ENCODE data around the gene FRMD4B.
A peak's percentile ranks its signal among the peaks of the same experiment; 100 is the strongest.

Gene FRMD4B

DNA sequence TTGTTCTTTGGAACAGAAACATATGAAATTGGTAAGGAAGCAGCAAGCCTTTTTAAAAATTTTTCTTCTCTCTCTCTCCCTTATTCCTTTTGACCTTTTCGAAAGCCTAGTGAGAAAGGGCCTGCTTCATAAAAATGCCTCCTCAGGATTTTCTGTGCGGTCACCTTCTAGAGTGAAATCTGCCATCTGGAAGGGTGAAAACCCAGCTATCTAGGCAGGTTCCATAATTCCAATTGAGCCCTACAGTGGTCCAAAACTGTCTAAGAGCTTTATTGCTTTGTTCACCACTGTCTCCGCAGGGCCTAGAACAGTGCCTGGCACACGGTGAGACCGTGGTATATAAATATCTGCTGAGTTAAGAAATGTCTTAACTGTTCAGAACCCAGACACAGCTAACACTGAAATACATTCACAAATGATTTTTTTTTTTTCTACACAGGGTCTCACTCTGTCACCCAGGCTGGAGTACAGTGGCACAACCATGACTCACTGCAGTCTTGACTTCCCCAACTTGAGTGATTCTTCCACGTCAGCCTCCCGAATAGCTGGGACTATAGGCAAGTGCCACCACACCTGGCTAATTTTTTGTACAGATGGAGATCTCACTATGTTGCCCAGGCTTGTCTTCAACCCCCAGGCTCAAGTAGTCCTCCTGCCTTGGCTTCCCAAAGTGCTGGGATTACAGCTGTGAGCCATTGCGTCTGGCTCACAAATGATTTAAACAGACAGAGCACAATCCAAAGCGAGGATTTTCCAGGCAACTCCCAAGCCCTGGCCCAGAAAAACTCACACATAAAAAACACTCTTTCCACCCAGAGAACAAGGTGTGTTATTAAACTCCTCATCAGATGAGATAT is 64.4 kb downstream of the FRMD4B start:
- DNase-seq, result no peak

DNA sequence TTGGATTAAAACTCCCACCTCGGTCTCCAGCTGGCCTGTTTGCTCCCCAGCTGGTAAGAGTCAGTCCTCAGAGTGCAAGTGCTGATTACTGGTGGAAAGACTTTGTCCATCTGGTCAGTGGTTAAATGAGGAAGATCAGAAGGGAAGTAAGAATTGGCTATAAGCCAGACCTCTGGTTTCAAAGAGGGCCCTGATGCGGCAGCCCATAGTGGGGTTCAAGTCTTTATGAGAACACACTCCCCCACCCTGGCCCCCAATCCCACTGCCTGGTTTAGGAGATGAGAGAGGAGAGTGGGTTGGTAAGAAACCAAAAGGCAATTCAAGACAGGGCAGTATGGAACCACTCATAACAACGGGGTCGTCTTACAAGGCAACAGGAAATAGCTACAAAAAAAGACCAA is 65.0 kb downstream of the FRMD4B start:
- DNase-seq, result no peak

DNA sequence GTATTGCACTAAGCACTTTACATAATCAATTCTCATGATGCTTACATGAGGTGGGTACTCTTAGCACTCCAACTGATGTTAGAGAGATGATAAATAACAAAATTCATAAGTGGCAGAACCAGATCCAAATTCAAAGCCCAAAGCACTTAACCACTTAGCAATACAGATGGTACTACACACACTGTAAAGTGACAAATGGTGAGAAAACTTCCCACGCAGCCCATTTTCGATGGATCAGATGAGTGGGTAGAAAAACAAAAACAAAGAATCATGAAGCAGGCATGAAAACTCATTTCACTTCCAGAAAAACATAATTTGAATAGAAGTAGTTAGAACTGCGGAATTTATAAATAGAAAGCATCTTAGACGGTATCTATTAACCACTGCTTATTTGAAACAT is 66.2 kb downstream of the FRMD4B start:
- no peak for DNase-seq

DNA sequence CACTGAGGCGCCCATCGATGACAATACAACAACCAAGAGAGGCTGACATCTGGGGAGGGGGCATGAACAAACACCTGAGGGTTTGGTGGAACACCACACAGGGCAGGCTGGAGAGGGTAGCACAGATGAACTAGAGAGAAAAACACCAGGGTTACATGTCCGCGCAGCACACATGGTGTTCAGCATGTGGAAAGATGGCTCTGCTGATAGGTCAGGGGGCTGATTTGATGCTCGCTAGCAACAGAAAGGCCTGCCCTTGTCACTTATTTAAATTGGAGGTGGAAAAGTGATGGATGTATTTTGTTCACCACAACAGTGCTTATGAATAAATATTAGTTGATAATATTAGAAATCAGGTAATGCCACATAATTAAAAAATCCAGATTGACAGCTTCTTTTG is 67.5 kb downstream of the FRMD4B start:
- no peak for DNase-seq

DNA sequence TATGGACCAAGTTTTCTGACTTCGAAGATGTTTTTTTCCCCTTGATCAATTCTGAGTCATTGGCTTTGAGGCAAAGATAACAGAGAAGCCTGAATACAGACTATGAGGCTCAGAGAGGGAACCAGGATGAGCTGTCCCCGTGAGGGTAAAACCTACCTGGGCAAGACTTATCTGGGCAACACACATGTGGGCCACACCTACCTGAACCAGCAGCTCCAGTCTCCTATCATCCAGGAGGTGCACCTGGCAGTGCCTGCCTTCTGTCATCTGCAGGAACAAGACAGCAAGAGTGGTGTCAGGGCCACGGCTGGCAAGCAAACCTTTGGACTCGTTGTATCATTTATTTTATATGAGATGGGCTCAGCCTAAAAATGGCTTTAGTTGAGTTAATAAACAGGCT is 72.6 kb downstream of the FRMD4B start:
- DNase-seq, result no peak

DNA sequence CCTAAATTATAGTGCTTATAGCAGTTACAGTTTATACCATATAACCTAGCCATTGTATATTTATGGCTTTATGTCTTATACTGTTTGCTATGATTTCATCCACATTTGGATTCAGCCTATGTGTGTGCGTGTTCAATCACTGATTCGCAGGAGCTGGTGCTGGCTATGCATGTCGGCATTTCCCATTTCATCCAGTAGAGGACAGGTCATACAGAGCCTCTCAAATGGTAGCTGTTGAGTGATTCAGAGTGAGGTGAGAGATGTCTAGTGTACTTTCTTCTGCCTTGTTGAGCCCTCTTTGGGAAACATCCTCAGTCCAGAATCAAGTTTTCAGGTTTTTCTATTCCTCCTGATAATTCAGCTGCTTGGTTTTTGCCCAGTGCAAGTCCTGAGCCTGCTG is 76.1 kb downstream of the FRMD4B start:
- peak; percentile 4 for DNase-seq

DNA sequence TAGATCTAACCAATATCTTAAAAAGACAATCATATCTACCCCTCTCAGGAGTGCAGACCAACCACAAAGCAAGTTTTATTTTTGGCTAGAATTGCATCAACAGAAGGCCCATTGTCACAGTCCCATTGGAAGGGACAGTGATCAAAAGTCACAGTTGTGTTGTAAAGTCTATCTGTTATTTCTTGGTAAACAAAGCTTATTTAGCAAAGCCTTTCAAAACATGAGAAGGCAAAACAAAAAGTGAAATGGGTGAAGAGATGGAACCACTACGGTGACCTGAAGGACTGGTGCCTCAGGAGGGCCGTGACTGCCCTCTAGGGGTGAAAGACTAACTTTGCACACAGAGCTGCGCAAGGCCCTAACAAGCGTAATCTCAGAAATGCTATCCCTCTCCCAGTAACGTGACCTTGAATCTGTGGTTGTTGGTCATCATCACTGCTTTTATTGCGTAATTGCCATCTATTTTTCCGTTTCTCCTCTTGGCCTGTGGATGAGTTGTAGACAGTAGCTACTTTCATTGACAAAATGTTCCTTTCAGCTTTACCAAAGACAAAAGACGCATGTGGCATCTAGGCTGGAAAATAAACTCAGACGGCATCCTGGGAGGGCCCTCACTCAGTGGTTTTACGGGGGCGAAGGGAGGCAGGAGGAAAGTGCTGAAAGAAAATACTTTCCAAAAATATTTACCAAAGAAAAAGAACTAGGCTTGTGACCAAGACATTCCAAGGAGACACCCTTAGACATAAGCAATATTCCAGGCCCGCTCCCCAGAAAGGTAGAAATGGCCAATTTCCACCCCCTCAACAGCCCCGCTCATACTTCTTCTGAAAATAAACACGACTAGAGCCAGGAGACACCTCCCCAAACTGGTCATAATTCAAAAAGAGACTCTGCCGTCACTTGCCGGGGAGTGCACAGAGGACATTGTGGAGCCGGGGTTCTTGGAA is 79.4 kb downstream of the FRMD4B start:
- peak; percentile 43 for DNase-seq

DNA sequence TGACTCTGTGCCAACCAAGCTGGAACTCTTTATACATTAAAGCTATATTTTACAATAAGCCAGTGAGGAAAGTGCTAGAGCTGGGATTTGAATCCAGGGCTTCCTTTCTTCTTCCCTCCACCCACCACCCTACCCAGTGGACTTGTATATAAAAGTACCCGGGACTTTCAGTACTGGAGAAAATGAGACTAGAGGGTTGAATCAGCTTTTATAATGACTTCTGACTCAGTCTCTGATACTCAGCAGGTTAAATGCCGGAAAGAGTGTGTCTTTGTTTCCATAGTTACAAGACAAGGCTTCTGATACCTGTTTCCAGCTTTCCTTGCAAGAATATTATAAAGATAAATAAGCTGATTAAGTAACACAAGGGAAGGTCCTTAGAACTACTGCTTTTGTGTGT is 80.9 kb downstream of the FRMD4B start:
- no peak for DNase-seq

DNA sequence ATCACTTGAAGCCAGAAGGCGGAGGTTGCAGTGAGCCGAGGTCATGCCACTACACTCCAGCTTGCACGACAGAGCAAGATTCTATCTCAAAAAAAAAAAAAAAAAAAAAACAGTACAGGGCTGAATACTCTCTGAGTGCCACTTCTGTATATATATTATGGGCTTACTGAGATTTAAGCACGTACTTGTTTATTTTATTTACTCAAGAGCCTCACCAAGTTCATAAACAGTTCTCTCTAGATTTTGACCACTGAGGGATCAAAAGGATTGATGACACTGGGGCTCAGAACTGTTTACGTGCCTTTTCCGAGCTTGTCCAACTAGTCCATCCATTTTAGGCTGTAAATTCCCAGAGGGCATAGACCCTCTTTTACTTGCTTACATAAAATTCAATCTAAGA is 81.5 kb downstream of the FRMD4B start:
- no peak for DNase-seq

DNA sequence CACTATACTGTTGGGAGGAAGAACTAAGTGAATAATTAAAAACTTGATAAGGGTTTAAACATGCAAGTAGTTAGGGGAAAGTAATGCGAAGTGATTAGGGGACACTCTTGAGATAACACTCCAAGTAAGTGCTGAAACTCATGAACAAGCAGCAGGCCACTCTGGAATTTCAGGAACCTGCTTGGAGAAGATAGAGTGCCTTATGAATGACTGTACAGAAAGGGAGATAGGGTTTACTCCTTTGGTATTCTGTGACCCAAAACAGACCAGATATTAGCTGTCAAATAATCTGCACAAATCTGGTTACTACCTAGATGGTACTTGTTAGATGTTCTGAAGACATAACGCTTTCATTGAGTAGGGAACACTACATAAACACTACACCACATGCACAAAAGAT is 85.6 kb downstream of the FRMD4B start:
- no peak for DNase-seq

DNA sequence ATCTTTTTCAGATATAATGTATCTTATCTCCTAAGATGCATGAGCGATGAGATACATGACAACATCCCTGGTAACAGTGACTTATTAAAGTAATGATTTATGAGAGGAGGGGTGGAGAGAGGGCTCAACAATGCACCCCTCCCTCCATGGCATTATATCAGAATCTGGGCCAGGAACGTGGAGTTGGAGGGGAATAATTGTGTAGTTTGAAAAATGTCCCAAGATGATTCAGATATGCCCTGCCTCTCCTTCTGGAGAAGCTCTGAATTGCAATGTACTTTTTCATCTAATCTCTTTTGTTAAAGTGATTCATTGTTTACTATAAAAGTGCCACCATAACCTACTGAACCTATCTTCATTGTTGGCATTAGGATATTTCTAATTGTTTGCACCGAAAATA is 86.5 kb downstream of the FRMD4B start:
- DNase-seq, result no peak

DNA sequence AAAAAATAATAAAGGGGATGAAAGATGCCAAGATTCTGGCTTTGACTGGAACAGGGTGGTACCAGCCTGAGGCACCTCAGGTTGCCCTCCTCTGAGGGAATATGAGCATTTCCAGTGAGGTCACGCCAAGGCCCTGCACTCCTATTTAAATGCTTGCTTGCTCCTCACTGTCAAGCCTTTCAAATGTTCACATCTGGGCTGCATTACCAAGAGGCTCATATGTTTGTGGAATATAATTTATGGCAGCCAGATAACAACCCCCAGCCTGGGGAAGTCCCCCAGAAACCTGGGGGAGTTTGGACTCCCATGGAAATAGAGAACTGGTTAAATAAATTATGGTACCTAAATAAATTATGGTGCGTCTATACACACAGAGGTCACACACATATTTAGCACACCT is 88.4 kb downstream of the FRMD4B start:
- DNase-seq, result no peak

DNA sequence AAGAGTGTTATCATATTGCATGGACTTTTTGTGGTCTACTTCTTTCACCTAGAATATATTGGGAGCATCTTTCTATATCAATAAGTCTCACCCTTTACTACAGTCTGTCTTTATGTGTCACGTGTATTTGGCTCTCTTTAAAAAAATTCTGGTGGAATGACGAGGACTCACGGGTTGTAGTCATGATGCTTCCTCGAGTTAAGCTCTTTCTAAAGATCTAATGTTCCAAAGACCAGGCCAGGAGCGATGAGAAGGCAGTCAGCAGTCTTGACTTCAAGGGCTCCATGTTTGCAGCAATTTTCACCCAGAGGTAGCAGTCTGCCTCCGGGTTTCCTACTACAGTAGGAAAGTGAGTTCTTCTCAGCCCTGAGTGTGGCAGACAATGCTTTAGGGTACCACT is 88.9 kb downstream of the FRMD4B start:
- no peak for DNase-seq

DNA sequence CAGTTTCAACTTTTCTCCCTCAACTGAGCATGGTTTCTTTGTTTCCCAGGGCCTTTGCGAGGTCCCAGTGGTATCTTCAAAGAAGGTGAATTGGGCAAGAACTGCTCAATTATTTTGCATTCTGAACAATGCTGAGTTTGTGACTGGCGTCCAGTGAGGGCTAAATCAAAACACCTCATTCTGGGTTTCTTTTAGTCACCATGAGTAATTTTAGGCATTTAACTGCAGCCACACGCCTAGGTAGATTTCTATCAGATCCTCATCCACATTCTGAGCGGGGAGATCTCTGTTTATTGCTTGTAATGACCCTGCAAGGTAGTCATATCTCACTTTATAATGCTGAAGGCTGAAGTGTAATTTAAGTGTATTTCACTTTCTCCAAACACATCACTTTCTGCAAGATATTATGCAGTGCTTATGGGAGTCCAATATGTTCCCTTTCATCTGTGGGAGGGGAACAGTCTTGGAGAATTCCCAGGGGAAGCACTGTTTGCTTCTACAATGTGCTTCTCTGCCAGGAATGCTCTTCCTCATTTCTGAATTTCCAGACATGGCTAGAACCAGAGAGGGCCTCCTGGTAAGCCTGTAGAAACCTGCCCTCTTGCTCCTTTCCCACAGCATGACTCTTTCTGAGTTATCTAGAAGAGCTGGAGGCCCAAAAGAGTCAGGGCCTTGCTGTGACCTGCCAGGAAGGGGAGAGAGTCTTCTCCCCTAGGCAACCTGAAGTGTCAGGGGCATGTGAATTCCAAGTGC is 91.7 kb downstream of the FRMD4B start:
- DNase-seq, result no peak

DNA sequence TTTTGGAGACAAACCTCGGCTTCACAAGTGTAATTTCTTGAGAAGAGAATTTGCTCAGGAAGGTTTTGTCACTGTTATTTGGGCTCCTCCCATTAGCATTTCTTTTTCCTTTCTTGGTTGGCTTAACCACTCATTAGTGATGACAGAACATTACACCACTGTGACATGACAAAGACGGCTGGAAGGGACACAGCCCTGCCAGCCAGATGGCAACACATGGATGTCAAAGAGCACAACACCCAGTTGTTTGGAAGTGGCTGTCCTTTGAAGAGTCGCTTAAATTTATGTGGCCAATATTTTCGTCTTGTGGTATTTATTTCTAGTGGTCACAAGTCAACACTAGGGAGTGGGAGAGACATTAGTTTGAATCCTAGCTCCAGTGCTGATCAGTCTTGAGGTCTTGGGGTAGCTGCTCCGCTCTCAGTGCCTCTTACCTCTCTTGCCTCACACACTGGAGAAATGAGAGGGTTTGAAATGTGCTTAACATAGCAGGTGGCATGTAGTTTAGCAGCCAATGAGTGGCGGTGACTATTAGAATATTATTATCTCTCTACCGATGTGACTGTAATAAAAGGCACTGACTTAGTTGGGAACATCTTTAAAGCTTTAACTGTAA is 92.8 kb downstream of the FRMD4B start:
- no peak for DNase-seq

DNA sequence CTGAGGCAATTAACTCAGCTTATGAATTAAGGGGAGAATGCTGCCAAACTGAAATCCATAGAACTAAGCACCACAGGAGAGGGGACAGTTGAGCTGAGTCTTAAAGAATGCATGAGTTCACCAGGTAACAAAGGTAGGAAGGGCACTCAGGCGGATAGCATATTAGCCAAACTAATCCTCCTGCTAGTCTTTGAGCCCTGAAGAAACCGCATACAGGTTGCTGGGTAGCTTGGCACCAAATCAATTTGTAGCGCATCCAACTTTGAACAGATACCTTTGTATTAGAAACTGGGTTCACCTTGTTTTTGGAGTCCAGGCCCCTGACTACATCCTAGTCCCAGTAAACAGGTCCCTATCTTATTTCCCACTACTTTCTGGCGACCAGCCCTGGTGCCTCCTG is 93.7 kb downstream of the FRMD4B start:
- no peak for DNase-seq

DNA sequence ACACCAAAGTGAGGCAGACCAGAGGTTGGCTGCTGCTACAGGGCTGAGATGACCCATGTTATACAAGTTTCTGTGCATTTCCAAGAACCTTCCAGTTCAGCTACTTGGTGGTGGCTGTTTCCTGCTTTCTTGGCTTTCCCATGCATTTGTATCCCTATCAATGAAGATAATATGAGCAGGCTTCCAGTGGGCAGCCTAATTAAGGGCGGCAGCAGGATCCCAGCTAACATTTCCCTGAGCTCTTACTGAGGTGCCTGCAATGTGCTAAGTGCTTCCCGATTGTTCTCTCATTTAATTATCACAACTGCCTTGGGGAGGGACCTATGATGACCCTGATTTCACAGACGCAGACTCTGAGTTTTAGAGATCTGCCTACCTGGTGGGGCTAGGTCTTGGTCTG is 95.5 kb downstream of the FRMD4B start:
- no peak for DNase-seq

DNA sequence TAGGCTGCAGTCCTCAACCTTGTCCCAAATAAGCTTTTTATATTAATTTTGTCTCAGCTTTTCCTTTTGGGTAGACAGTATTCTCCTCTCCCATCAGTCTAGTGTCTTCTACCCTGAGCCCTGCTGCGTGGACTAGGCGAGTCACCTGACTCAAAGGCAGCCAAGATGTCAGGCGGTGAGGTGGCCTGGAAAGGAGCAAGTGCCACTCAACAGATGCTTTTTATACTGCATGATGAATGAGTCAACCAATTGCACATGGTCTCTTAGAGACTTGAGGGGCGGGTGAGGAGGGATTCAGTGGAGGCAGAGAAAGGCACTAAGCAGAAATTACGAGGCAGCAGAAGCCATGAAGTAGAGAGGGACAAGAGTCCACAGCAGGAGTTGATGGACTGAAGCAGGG is 95.9 kb downstream of the FRMD4B start:
- no peak for DNase-seq

DNA sequence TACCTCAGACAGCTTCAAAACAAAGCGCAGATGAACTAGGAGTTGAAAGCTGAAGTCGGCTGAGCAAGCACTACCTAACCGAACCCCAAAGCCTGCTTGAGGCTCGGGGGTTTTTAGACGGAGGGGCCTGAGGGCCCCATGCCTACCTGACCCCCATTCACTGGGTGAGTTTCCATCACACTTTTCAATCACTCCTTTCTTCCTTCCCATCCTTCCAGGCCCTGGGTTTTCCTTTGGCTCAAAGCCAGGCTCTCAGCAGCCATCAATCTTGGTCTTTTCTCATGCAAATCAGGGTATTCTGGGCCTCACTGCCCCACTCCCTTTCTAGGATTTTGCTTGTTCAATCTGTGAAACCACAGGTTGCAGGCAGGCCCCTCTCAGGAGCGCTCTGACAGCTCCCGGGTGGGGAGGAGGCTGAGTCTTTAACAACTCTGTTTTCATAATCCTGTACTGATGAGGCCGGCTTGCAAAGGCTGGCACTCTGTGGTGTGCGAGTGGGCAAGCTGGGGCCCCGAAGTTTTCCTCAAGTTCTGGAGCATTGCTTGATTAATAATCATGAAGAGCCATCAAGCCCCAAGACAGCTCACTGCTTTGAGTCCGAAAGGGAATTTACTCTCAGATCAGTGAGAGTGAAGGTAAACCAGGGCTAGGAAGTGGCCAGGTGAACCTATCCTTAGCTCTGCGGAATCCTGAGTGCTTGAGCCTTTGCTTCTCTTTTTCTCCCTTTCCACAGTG is 97.6 kb downstream of the FRMD4B start:
- no peak for DNase-seq

DNA sequence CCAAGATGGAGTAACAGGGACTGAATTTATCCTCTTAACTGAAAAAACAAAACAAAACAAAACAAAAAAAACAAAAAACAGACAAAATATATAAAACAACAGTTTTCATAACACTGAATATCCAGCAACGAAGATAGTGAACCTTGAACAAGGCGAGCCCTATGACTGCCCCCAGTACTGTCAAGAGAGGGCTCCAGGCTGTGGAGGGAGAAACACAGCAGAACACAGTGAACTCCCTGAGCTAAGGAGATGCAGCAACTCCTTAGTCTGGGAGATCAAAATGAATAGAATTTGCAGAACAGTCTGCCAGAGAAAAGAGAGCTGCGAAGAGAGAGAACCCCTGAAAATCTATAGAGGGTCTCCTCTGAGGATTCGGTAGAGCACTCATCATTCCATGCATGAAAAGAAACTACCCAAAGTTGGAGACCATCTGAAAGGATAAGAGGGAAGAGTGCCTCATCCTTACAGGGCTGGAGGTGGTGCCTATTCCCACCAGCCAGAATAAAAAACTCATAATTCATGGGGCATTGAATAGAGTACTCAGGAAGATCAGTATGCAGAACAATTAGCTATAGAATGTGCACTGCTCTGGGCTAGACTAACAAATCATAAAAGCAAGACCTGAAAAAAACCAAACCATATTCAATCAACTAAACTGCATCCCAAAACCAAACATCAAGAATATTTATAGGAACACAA is 101.8 kb downstream of the FRMD4B start:
- no peak for DNase-seq

DNA sequence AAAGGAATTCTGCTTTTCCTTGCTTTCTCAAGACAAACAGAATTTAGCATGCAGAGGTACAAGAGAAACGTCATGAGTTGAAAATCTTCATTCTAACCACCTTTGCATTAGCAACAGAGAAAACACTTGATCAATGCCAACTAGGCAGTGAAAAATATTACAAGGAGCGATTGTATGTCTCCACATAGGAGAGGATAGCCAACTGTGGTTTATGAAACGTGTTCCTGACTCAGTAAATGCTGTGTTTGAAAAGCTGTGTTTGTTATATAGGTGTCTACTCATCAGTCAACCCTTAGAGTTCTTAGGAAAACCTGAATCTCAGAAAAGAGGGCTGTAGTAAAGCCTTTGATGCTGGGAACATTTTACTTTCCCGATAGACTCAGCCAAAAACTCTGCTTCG is 102.4 kb downstream of the FRMD4B start:
- no peak for DNase-seq

DNA sequence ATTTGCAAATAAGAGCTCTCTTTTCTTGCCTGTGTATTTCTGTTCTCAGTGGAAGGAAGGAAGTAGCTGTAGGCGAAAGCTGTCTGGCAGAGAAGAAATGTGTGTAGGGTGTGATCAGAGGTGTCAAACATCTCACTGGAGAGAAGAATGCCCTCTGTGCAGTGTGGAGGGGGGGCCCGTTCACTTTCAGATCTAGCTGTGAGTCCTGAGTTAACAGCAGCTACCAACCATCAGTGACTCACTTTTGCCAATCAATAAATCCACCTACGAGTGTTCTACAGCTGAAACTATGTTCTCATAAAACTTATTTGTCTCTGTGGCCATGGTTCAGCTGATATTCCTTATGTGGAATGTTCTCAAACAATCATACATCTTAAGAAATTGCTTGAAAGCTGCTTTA is 103.7 kb downstream of the FRMD4B start:
- DNase-seq, result no peak
